HPDE6-E6E7 (cell line): ENCODE measurements around the gene NRDC.

Experiments
- DNase-seq: peaks from one replicate; pipeline ENCODE4 v3.0.0; 2011; ENCODE audit warnings: missing footprints; ENCODE audit errors: extremely low spot score

NRDC gene

GRCh38 chr1:51761351-51761750 is 117.2 kb downstream of the NRDC start:
- DNase-seq = no peak

GRCh38 chr1:51760872-51761271 is 117.7 kb downstream of the NRDC start:
- DNase-seq = no peak

- DNase-seq = no peak
Observed at GRCh38 chr1:51758310-51758709, 120.2 kb downstream of the NRDC start.

- DNase-seq = no peak
Observed at GRCh38 chr1:51756290-51756689, 122.2 kb downstream of the NRDC start.

- no peak for DNase-seq
Observed at GRCh38 chr1:51755437-51755836, 123.1 kb downstream of the NRDC start.

- no peak for DNase-seq
Observed at GRCh38 chr1:51754666-51755065, 123.9 kb downstream of the NRDC start.

GRCh38 chr1:51753969-51754368 is 124.6 kb downstream of the NRDC start:
- no peak for DNase-seq

GRCh38 chr1:51752073-51752948 is 126.2 kb downstream of the NRDC start:
- DNase-seq = no peak

GRCh38 chr1:51750729-51751128 is 127.8 kb downstream of the NRDC start:
- DNase-seq = no peak

GRCh38 chr1:51750218-51750617 is 128.3 kb downstream of the NRDC start:
- no peak for DNase-seq

GRCh38 chr1:51749151-51749550 is 129.4 kb downstream of the NRDC start:
- no peak for DNase-seq

- no peak for DNase-seq
Observed at GRCh38 chr1:51745304-51745570, 133.3 kb downstream of the NRDC start.

GRCh38 chr1:51744506-51745303 is 133.8 kb downstream of the NRDC start:
- no peak for DNase-seq

GRCh38 chr1:51741121-51741681 is 137.3 kb downstream of the NRDC start:
- no peak for DNase-seq

GRCh38 chr1:51740652-51741051 is 137.9 kb downstream of the NRDC start:
- no peak for DNase-seq
